LoVo (cell line): ENCODE measurements around the gene DUSP11.
"Not testable (repeated sequence)": the region's sequence is repeated elsewhere in the genome, so short reads cannot be mapped to it uniquely, and the experiment has no call there.

ENCODE experiments used
- DNase-seq: peaks from one replicate; pipeline ENCODE4 v3.0.0-alpha.2; 2016; ENCODE audit warnings: low spot score

DUSP11 gene

DNA sequence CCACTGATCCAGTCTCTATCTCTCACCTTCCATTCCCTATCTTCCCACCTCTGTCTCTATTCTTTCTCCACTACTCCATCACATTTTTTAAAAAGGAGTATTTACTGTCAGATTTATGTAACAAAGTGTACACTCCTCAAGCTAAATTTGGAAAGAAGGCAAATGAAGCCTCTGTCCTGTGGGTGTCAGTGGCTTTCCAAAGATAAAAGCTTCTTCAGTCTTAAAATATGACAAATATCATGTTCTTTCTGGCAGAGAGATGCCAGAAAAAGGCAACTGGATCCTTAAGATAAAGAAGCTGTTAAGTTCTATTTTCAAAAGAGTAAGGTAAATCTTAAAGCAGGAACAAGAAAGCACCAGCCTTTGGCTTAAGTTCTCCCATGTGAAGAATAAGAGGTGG, 7.1 kb downstream of the DUSP11 start:
- no peak for DNase-seq

- no peak for DNase-seq
These were observed 9.2 kb downstream of the DUSP11 start for GRCh38 chr2:73770725-73771124.

DNA sequence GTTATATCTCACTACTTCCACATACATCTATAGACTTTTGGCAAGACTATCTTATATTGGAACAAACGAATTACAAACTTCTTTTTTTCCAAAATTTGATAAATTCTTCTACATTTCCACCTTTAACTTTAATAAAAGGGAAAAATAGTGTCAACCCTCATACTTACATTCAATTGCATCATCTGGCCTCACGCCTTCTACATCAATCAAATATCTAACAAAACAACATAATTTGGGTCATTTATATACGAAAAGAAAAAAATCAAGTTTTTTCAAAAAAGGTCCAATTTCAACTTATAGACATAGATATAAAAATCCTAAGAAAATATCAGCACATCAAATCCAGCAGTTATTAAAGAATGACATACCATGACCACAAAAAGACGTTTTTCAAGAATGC, 12.9 kb downstream of the DUSP11 start:
- DNase-seq, result no peak

- DNase-seq, result no peak
These were observed 13.6 kb downstream of the DUSP11 start for GRCh38 chr2:73766349-73766748.

- no peak for DNase-seq
These were observed 15.0 kb downstream of the DUSP11 start for GRCh38 chr2:73764945-73765344.

DNA sequence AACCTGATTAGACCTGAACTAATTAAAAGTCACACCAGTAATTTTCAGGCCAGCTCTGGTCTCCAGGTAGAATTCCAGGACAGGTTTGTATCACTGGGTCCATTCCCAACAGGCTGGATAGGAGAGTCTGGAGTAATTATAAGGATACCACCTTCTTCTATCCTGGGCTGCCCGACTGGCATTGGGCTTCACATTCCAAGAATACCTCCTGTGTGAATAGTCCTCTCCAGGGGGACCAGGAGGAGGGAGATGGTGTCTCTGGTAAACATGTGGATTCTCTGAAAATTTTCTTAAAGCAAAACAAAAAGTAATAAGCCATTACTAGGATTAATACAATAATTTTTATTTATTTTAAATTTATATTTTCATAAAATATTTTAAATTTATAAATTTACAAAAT, 17.3 kb downstream of the DUSP11 start:
- no peak for DNase-seq

DNA sequence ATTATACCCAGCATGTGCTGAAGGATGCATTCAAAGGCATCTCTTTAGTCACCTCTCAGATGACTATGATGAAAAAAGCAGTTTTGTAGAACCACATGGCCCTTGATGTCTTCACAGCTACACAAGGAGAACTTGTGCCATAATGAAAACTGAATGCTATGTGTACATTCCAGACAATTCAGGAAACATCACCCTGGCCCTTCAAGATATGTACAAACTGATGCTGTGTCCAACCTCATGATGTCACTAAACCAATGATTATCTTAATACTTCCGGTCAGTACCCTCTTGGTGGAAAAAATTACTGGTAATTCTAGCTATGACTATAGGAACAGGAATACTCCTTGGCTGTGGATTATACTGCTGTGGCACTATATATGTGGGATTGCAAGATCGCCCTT, 20.0 kb downstream of the DUSP11 start:
- DNase-seq, result no peak

GRCh38 chr2:73759285-73759764, 20.6 kb downstream of the DUSP11 start:
- DNase-seq, result no peak

DNA sequence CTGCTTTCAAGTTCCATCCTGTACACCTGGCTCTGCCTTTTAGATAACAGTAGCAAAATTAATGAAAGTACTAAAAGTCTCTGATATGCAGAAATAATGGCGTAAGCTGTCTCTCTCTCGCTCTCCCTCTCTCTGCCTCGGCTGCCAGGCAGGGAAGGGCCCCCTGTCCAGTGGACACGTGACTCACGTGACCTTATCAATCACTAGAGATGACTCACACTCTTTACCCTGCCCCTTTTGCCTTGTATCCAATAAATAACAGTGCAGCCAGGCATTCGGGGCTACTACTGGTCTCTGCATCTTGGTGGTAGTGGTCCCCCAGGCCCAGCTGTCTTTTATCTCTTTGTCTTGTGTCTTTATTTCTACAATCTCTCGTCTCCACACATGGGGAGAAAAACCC, 25.6 kb downstream of the DUSP11 start:
- not testable (repeated sequence) for DNase-seq

- no peak for DNase-seq
These were observed 30.6 kb downstream of the DUSP11 start for GRCh38 chr2:73749314-73749713.

- no peak for DNase-seq
These were observed 33.1 kb downstream of the DUSP11 start for GRCh38 chr2:73746877-73747208.

- no peak for DNase-seq
These were observed 33.7 kb downstream of the DUSP11 start for GRCh38 chr2:73746015-73746876.

- DNase-seq, result no peak
These were observed 39.1 kb downstream of the DUSP11 start for GRCh38 chr2:73740767-73741166.

- DNase-seq, result no peak
These were observed 40.8 kb downstream of the DUSP11 start for GRCh38 chr2:73739101-73739500.

DNA sequence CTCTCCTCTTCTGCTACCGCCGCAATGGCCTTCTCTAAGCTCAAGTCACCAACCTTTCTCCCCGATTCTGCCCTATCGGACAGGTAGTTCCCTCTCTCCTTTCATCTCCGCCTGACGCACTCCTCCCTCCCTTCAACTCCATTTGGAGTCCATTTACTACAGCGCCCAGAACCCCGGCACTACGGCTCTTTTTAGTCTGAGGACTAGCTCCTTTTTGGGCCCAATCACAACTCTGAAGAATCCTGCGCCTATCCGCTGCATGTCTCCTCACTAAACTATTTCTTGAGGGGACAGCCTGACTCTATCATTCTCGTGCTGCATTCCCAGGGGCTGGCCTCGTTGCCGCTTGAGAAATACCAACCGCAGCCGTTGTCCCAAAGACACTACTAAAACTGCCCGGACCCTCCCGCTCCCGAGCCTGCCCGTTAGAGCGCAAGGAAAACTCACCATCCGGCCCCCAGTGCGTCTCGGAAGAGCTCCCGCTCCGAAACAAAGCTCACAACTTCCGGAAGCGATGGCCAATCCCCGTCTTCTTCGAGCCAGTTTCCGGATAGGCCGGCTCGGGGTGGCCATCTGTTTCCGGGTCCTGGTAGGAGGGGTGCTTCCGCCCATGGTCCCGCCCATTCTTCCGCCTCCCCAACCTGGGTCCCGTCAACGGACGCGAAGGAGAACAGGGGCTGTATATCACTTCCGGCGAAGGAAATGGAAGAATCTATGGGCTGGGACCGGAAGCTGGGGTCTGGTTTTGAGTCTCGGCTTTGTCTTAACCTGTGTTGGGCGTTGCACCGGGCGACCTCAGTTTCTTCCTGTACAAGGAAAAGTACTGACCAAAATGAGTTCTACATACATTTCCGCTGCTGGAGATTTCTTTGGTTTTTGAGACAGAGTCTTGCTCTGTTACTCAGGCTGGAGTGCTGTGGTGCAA, 42.8 kb downstream of the DUSP11 start, which contains the start of gene TPRKB:
Gene TPRKB, minus strand, starts transcription at position 491 of the 925 bp plus-strand sequence. CDS start 2,776 bp downstream, outside the sequence.
- peak; percentile 96 for DNase-seq

DNA sequence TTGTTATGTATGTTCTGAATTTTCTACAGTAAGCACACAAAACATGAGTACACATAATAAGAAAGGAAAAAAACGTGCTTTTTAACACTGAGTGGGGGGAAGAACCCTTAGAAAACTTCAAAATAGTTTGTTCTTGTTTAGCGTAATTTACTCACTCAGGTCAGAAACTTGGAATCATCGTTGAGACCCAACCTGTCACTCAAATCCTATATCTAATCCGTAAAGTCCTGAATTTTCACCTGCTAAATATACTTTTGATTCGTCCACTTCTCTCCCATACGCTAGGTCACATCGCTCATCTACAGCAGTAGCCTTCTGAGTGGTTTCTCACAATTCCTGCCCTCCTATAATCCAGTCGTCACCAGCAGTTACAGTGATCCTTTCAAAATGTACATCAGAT, 43.5 kb downstream of the DUSP11 start:
- no peak for DNase-seq

DNA sequence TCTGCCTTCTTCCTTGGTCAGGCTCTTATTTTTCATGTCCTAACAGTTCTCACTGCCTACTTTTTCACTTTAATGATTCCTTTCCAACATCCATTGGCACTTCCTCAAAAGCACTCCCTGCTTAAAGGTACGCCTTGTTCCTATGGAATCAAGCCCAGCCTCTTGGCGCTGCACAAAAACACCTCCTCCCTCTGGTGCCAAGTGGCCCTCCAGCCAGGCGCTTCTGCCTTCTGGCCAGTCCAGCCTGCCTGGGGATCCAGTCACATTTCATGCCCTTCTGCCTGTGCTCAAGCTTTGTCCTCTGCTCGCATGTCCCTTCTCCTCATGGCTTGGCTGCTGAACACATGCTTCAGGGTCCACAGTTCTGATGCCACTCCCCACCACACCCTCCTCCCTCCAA, 49.1 kb downstream of the DUSP11 start:
- no peak for DNase-seq

DNA sequence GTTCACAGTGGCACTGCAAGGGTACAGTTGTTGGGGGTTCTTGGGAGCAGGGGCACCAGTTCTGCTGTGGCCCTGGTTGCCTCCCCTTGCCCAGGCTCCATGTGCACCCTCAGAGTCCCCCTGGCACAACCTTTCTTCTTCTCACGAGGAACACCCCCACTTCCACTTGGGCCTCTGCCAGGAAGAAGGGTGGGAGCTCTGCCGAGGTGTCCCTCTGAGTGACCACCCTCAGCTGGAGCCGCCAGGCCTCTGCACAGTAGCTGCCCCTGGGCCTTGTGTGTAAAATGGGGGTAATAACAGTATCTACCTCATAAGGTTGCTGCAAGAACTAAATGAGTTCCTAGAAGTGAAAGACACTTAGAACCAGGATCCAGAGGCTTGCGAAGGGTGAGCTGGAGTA, 51.2 kb downstream of the DUSP11 start:
- DNase-seq, result no peak

DNA sequence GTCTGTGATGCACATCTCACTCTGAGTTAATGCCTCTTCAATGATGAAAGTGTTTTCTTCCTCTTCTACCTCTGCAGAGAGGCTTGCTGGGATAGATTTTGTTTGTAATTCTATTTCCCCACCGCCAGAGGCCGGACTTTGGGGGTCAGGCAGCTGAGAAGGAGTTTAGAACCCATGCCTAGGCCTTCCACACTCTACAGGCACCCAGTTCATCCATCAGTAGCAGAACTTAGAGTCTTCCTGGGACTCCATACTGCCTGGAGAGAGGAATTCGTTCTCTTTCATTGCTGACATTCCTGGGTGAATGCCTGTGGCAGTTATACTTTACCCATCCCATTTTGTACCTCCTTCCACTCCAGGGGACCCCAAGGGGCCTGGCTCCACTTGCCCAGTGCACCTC, 51.9 kb downstream of the DUSP11 start:
- DNase-seq, result no peak

DNA sequence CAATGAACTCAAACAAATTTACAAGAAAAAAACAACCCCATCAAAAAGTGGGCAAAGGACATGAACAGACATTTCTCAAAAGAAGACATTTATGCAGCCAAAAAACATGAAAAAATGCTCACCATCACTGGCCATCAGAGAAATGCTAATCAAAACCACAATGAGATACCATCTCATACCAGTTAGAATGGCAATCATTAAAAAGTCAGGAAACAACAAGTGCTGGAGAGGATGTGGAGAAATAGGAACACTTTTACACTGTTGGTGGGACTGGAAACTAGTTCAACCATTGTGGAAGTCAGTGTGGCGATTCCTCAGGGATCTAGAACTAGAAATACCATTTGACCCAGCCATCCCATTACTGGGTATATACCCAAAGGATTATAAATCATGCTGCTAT, 53.2 kb downstream of the DUSP11 start:
- DNase-seq, result not testable (repeated sequence)

GRCh38 chr2:73718851-73719621, 60.9 kb downstream of the DUSP11 start:
- no peak for DNase-seq

DNA sequence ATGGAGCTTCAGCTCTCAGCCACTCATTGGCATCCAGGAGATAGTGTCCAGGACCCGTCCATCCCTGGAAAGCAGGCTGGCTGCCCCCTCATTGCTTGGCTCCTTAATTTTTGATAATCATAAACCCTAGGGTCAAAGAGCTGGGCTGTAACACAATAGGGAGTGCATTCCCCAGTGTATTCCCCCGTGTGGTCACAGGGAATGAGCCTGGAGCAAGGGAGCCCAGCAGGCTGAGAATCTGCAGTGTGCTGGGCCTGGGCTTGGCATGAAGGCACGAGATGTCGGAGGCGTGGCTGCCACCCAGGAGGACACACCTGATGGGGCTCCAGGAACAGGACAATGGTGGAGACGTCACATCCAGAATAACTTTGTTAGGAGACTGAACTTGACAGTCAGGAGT, 61.5 kb downstream of the DUSP11 start:
- DNase-seq, result no peak
